Epithelial cell of esophagus (primary cell): ENCODE results near the gene TMEM164.
A peak's percentile ranks its signal among the peaks of the same experiment; 100 is the strongest.
"Not testable (repeated sequence)": the region's sequence is repeated elsewhere in the genome, so short reads cannot be mapped to it uniquely, and the experiment has no call there.

ENCODE experiments used
- DNase-seq: peaks from one replicate; pipeline ENCODE4 v3.0.0; 2010; ENCODE audit warnings: low read depth
- H3K4me3 ChIP-seq: 2 replicates; pipeline ENCODE4 v1.5.1; 2011; ENCODE audit warnings: mild to moderate bottlenecking, low read length, control low read depth
- CTCF ChIP-seq: IDR thresholded peaks from 2 replicates; pipeline ENCODE4 v1.5.1; 2011; ENCODE audit warnings: low read depth, mild to moderate bottlenecking, low read length, control low read depth, inconsistent platforms; ENCODE audit not compliant: insufficient read depth; ENCODE audit errors: missing control alignments

The TMEM164 gene

GRCh38 chrX:109967156-109967555 is 35.8 kb upstream of the TMEM164 start:
- DNase-seq = peak; percentile 66
- no peak for TF ChIP-seq CTCF
- H3K4me3 ChIP-seq = no peak overlapping the region

GRCh38 chrX:109970841-109971240 is 32.1 kb upstream of the TMEM164 start:
- not testable (repeated sequence) for H3K4me3 ChIP-seq, DNase-seq

GRCh38 chrX:109974906-109975655 is 27.8 kb upstream of the TMEM164 start:
- peak; percentile 17 for DNase-seq
- TF ChIP-seq CTCF = no peak
- no peak overlapping the region for H3K4me3 ChIP-seq

- not testable (repeated sequence) for DNase-seq, H3K4me3 ChIP-seq
These were observed 17.7 kb upstream of the TMEM164 start for GRCh38 chrX:109985210-109985609.

- no peak for TF ChIP-seq CTCF
- no peak overlapping the region for H3K4me3 ChIP-seq
- DNase-seq = no peak
These were observed 15.0 kb upstream of the TMEM164 start for GRCh38 chrX:109987884-109988283.

- TF ChIP-seq CTCF = no peak
- DNase-seq = no peak
- no peak overlapping the region for H3K4me3 ChIP-seq
These were observed 12.2 kb upstream of the TMEM164 start for GRCh38 chrX:109990582-109991276.

GRCh38 chrX:109992203-109992602 is 10.7 kb upstream of the TMEM164 start:
- H3K4me3 ChIP-seq = no peak overlapping the region
- TF ChIP-seq CTCF = no peak
- DNase-seq = no peak

GRCh38 chrX:109995155-109995554 is 7.8 kb upstream of the TMEM164 start:
- DNase-seq = no peak
- H3K4me3 ChIP-seq = no peak overlapping the region
- TF ChIP-seq CTCF = no peak
